DND-41 (cell line): ENCODE data around the gene OR4D11.

Source experiments
- EZH2 ChIP-seq: IDR thresholded peaks from 3 replicates; pipeline ENCODE4 v1.6.1; 2012; ENCODE audit warnings: borderline replicate concordance, low read depth, mild to moderate bottlenecking, moderate library complexity, low read length, inconsistent platforms; ENCODE audit not compliant: severe bottlenecking
- TF ChIP-seq, protein P1 (sequence below): IDR thresholded peaks from 2 replicates; pipeline ENCODE4 v1.5.1; 2012; ENCODE audit warnings: borderline replicate concordance, low read length, moderate library complexity, mild to moderate bottlenecking; ENCODE audit not compliant: poor library complexity, severe bottlenecking; ENCODE audit errors: extremely low read depth

- TF ChIP-seq, protein P1, sequence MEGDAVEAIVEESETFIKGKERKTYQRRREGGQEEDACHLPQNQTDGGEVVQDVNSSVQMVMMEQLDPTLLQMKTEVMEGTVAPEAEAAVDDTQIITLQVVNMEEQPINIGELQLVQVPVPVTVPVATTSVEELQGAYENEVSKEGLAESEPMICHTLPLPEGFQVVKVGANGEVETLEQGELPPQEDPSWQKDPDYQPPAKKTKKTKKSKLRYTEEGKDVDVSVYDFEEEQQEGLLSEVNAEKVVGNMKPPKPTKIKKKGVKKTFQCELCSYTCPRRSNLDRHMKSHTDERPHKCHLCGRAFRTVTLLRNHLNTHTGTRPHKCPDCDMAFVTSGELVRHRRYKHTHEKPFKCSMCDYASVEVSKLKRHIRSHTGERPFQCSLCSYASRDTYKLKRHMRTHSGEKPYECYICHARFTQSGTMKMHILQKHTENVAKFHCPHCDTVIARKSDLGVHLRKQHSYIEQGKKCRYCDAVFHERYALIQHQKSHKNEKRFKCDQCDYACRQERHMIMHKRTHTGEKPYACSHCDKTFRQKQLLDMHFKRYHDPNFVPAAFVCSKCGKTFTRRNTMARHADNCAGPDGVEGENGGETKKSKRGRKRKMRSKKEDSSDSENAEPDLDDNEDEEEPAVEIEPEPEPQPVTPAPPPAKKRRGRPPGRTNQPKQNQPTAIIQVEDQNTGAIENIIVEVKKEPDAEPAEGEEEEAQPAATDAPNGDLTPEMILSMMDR = no peak
- no peak for TF ChIP-seq EZH2
These were observed 47.7 kb downstream of the OR4D11 start for GRCh38 chr11:59550842-59551658.
